Muscle of arm (tissue), 12 donors: ENCODE results near the gene PLD1. TPM values are rescaled to one million over a fixed set of nuclear protein-coding genes. Genes with fewer than 3 reads are reported as not detected.
"Not testable (repeated sequence)": the region's sequence is repeated elsewhere in the genome, so short reads cannot be mapped to it uniquely, and the experiment has no call there.

Experiments
- DNase-seq: peaks from one replicate; pipeline ENCODE4 v3.0.0-alpha.2; 2013
- polyA plus RNA-seq, 12 donors: library from polyadenylated mRNA; unstranded; fragments of 120-200 nt; gene quantifications; one replicate each; pipeline ENCODE4 v1.2.1, GENCODE V29; 2013; ENCODE audit not compliant: insufficient read length in 12 of 12

Gene PLD1
- polyA plus RNA-seq, 12 donors: 11.5 to 45.2 (median 18.4) TPM; not detected in 1

DNA sequence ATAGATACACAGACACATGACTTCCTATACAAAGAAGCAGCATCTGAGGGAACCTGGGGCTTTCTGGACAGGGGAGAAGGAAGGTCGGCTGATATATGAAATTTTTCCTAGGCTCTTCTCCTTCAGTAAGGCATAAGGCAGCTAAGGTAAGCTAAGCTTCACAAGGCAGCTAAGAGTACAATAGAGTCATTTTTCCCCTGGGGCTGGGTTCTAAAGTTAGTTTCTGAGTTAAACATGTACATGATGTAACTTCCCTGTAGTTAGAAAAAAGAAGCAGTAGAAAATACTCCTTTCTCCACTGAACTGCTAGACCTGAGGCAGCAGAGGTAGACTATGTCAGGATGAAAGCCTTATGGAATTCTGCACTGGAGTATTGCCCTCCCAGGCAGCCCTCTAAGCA, 109.6 kb downstream of the PLD1 start:
- DNase-seq: no peak

DNA sequence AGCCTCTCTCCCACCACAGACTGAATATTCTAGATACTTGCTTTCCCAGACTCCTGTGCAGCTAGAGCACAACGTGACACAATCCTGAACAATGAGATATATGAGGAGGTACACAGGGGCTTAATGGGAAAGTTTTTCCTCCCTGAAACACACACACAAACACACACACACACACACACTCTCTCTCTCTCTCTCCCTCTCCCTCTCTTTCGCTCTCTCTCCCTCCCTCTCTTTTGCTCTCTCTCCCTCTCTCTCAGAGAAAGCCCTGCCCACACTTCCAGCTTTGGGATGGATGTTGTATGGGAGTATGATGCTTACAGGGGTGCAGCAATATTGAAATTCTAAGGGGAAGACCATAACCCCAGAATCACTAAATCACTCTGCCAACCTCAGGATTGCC, 110.1 kb downstream of the PLD1 start:
- DNase-seq: no peak

DNA sequence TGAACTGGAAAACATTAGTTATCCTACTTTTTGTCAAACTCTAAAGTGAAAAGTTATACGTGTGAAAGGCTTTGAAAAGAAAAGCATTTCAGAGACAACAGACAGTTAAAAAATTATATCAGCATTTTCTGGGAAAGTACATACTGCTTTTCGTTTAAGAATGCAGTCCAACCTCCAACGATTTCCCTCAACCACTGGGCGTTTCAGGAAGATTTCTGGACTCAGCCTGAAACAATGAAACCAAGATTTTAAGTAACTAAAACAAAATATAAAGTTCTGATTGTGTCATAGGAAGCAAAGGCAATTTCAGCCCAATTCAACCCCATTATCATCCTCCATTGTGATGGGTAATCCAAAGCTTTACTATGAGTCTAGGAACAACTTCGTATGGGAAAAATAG, 110.7 kb downstream of the PLD1 start:
- peak; percentile 45 for DNase-seq

DNA sequence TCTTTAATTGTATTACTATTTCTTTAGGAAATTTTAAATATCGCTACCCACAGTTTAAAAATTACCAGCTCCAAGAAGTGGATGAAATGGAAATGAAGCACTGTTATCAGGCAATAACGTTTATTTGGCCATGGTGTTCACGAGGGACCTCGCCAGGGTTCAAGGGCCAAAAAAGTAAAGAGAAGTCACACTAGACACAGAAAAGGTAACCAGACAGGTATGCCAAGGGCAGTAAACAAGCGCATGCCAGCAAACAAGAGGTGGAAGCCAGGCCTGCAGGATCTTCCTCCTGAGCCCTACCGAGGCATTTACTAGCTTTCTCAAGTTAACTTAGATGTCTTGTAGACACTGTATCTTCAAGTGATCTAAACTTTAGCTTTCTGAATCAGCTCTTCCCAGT, 113.5 kb downstream of the PLD1 start:
- no peak for DNase-seq

DNA sequence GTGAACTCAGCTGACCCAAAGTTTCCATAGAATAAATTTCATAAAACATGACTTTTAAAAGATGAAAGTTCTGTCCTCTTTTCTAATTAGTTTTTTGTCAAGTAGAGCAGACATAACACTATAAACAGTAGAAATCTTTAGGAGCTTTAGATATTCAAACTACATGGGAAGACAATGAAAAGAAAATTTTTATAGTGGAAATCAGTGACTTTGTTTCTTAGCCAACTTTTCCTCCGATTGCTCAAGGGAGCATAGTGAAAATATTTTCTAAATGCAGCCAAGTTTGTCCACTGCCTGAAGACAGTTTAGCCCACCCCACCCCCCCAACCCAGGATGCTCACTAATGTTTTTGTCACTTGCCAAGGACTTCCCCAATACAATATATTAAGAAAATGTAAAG, 114.9 kb downstream of the PLD1 start:
- DNase-seq: peak; percentile 22

DNA sequence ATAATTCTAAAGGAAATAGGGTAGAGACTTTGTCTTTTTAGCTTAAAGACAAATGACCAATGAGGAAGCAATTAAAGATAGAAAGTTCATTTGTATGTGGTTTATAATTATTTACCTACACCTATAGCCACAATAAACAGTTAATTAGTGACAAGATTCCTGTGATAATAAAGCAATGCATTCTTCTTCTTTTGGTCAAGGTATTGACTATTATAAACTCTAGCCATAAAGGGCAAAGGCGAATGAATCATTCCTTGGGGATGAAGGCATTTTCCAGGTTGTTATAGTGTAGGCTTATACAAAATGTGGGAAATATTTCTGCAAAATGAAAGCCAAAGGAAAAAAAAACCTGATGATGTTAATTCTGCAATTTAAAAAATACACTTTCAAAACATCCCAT, 115.4 kb downstream of the PLD1 start:
- DNase-seq: no peak

DNA sequence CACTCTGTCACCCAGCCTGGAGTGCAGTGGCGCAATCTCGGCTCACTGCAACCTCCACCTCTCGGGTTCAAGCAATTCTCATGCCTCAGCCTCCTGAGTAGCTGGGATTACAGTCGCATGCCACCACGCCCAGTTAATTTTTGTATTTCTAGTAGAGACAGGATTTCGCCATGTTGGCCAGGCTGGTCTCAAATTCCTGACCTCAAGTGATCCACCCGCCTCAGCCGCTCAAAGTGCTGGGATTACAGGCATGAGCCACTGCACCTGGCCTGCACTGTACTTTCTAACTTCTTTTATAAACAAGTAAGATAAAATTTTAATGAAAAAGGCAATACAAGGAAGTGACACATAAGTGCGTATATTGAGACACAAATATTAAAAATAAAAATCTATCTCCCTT, 117.7 kb downstream of the PLD1 start:
- not testable (repeated sequence) for DNase-seq

DNA sequence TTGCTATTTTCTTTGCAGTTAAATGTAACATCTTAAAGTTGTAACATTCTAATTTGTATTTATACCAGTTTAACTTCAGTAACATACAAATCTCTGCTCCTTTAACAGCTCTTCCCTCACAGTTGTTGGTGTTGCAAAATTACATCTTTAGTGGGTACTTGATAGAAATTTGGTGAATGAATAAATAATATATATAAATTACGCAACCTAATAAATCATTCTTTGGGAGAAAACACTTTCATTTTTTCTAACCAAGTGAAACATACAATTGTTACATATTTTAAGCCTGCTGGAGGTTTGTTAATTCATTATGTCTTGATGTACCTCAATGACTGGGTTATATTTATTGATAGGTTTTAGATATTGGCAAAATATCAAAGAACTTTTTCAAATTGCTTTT, 118.8 kb downstream of the PLD1 start:
- no peak for DNase-seq

DNA sequence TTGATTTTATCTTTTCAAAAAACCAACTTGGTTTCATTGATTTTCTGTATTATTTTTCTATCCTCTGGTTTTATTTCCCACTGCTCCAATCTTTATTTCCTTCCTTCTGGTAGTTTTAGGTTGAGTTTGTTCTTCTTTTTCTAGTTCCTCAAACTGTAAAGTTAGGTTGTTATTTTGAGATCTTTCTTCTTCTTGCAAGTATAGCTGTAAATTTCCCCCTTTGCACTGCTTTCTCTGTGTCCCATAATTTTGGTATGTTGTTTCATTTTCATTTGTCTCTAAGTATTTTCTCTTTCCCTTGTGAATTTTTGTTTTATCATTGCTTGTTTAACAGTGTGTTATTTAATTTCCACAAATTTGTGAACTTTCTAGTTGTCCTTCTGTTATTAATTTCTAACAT, 120.0 kb downstream of the PLD1 start:
- no peak for DNase-seq

DNA sequence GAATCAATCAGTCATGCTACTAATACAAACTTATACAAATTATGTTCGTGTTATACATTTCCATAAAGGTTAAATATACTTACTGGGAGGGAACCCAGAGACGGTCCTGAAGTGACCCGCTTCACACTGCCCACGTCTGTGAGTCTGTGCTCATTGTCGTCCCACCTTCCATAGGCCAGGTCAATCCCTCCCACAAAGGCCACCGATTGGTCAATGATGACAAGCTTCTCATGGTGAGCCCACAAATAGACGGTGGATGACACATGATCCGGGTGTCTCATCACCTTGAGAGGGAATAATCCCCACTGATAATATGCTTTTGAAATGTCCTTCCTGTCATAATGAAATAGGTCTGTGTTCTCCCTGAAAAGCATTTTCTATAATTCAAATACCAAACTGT, 121.7 kb downstream of the PLD1 start:
- DNase-seq: no peak

DNA sequence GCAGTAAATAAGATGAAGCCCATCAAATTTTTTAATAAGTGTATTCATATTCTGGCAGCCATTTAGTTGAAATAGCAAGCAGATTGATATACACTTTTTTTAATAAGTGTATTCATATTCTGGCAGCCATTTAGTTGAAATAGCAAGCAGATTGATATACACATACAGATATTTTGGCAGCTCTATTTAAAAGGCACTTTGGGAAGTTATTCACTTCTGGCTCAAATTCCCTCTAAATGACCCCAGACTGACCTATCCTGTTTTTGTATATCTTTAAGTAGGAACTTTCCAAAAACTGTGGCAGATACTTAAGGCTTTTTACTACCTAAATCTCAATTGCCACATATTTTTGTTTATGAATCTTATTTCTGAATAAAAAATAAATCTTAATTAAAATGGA, 122.3 kb downstream of the PLD1 start:
- DNase-seq: peak; percentile 68

DNA sequence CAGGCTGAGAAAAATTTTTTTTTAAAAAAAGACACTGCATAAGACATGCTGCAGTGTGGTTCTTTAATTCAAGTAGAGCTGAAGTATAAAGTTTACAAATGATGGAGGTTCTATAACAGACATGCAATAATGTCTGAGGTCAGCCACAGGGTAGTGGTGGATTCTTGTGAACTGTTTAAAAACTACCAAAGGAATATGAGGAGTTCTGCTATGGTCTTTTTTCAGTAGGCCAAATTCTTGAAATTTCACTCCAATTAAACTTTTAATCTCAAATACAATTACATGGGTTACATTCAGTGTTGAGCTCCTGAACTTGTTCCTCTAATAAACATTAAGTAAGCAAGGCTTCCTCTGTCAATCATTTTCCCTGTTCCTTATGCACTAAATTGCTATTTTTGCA, 122.7 kb downstream of the PLD1 start:
- peak; percentile 36 for DNase-seq

DNA sequence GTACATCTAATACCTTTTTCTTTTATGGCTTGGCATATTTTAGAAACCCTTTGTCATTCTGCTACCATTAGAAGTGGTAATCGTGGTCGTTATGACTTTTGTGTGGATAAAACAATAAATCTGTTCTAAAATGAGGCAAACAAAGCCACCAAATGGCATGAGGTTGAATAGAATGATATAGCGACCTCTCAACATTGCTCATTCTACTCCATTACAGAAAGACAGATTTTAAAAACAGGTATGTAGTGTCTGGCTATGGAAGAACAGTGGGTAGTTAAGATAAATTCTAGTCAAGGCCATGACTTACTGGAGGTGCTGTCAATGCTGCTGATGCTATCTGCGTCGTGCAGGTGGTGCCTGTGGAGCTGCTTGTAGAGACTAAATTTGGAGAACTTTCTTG, 123.2 kb downstream of the PLD1 start:
- no peak for DNase-seq

DNA sequence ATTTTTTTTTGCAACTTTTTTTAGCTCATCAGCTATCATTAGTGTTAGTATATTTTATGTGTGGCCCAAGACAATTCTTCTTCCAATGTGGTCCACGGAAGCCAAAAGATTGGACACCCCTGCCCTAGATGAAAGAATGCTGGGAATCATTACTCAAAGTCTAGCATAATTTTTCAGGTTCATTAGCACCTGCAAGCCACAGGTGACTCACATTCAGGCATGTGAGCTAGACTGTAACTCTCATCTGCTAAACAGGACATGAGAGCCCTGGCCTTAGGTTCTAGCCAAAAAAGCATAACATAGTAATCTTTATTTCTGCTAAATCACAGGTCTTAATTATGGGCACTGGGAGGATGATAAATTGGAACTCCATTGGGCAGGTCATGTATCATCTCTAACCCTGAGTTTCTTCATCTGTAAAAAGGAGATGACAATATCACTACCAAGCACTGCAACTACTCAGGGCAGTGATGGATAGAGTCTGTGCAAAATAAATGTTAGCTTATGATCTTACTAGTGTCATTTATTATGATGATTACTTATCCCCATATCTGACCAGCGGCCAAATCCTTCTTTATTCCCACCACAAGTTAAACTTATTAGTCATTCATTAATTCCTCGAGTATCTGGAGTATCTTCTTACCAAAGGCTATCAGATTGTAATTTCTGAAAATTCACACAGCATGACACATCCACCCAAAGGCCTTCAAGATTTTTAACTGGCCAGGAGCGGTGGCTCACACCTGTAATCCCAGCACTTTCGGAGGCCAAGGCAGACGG, 125.0 kb downstream of the PLD1 start:
- no peak for DNase-seq

DNA sequence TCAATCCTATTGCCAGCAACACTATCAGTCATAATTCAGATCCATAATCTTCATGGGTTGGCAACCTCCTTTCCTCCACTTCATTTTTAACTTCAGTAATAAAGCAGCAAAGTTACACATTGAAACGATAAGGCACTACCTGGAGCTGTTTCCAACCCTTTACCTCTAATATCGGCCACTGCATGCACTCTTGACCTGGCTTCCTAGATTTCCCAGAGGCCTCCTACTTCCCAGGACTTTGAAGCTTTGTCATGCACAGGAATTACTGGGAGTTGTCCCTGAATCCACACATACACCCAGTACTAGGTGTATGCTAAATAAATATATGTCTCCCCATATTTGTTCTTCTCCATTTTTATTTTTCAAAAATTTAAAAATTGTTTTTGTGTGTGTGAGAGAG, 126.1 kb downstream of the PLD1 start:
- DNase-seq: no peak

DNA sequence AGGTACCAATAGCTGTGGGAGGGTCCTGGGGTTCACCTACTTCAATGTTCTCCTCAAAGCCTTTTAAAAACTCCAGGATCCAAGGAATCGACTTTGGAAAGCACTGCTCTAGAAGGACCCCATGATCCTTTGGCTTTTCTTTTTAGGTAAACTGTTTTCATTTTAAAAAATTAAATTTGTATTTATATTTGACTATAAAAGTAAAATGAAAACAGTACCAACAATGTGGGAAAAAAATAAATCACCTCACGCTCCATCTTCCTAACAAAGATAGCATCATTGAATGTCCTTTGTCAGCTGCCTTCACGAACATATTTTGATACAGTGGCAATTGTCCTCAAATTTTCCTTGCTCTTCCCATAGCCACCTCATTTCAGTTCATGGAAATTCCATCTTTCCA, 127.5 kb downstream of the PLD1 start:
- no peak for DNase-seq

DNA sequence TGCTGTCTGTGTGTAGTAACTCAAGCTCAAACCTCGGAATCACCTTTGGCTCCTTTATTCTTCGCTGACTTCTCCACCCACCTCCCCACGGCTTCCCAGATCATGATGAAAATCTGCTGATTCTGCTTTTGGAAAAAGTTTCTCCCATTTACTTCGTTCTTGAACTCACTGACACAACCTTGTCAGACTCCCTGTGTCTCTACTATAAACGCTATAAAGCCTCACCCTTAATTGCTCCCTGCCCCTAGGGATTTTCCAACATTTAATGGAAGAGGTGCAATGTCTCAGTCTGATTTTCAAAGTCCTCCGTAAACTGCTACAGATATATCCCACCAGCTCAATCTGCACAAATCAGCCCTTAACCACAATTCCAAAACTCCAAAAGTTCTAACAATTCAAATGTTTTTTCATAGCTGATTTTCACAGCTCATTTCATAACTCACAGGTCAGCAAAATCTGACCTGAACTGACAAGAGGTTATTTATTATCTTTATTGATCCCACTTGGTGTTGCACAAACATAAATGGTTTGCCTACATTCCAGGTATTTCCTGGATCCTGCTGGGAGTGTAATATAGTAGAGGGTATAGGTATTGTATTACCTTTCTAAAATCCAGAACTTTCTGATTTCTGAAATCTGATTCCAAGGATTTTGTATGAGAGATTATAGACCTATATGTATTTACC, 129.4 kb downstream of the PLD1 start:
- DNase-seq: no peak

DNA sequence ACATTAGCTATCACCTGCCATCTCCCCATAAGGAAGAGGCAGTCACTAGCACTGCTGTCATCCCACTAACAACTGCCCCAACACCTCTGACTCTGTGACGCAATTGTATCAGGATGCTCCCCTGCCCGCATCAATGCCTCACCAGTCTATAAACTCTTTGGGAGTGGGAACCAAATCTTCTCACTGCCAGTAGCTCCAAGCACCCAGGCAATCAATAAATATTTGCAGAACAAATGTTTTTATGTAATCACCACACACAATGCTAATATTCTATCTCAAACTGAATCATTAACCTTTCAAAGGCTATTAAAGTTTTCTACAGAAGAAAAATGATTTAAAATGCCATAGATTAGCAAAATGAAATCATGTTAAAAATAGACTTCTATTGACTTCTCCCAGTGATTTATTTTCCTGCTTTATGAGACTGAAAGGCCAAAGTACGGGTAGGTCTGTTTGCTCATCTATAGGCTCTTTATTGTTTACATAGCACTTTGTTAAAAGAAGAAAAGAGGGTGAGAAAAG, 131.3 kb downstream of the PLD1 start:
- no peak for DNase-seq

DNA sequence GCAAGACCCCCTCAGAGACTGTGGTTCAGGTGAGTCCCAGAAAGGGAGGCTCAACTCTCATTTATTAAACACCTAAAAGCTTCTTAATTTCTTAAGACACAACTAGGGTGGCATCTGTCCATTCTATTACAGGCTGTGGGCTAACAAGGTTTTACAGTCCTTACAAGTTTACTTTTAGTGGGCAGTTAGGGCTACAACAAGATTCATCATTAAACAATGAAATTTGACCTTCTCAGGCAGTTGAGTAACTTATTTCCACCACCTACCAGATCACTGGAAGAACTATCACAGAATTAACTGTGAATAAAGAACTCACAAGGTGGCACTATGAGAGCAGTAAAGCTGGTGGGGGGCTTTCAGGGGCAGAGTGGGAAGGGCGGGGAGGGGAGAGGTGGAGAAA, 132.6 kb downstream of the PLD1 start:
- no peak for DNase-seq

DNA sequence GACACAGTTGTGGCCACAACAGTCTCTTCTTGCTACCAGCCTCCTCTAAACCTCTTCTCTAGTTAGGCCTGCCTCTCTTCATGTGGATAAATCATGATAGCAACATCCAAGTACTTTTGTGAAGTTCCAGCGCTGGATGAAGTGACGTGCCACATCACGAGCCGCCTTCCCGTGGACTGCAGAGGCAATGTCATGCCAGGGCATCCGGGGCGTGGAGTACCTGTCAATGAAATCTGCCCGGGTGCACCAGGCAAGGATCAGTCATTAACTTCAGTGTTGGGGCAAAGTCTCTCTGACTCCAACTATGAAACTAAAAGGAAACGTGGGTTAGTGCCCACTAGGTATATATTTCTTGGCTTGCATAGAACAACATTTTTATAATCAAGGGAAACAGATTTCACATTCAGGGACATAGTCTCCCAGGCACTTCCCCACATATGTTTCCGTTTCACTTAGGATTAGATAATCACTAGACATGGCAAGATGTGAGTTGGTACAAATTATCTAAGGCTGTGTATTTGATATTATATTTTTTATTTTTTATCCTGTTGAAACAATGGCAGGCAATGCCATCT, 133.6 kb downstream of the PLD1 start:
- DNase-seq: no peak

DNA sequence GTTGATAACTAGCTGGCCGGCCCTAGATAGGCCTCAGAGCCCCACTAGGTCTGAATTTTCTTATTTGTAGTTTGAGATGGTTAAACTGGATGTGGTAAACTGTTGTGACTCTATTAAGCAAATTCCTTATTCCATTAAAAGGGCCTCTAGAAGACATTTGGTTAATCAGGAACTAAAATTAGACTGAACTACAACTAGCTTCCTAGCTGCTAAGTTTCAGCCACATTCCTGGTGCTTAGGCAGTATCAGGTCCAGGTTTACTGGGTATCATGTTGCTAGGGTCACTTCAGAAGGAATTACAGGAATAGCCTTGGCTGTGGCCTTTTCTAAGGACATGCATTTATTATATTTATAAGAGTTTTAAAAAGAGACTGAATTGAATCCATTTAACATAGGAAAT, 136.3 kb downstream of the PLD1 start:
- DNase-seq: no peak

DNA sequence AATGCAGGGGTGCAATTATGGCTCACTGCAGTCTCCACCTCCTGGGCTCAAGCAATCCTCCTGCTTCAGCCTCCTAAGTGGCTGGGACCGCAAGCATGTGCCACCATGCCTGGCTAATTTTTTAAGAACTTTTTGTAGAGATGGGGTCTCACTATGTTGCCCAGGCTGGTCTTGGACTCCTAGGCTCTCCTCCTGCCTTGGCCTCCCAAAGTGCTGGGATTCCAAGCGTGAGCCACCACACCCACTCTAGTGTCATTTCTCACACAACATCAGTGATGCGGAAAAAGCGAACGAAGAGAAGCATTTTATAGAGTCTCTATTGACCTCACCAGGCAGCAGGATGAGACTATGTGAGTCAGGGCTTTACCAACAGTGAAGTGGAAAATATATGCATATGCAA, 137.7 kb downstream of the PLD1 start:
- DNase-seq: no peak

DNA sequence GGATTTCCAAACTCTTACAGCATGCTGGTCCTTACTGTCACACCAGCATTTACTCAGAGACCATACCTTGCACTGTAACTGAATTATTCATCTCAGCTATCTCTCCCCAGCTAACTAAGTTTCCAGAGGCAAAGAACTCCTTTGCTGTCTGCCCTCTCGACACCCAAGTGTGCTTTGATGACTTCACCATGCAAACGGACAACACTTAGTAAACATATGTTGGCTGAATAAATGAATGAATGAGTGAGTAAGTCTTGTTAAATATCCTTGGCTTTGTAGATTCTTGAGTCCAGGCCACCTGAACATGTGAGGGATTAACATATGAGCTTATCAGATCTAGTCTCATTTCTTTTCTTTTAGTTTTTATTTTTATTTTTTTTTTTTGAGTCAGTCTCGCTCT, 138.2 kb downstream of the PLD1 start:
- no peak for DNase-seq
